G401 (cell line): ENCODE data around the gene IQGAP3. TPM values are rescaled to one million over a fixed set of nuclear protein-coding genes. Genes with fewer than 3 reads are reported as not detected.

Experiments used
- DNase-seq: peaks from one replicate; pipeline ENCODE4 v3.0.0-alpha.2; 2015; ENCODE audit warnings: low spot score
- in situ Hi-C: cut with HindIII; loops from 2 replicates; pipeline ENCODE4 v1.10.0; 2016; ENCODE audit warnings: low sequenced_read_pairs, mixed read lengths
- total RNA-seq: library from RNA; depleted of rRNA; stranded (reverse); fragments of >200 nt; shearing (Covaris generic); gene quantifications from 2 replicates; pipeline ENCODE4 v1.2.3, GENCODE V29; 2014

The IQGAP3 gene
- total RNA-seq, 1 experiment from 2014 or later = 16.9 TPM

DNA sequence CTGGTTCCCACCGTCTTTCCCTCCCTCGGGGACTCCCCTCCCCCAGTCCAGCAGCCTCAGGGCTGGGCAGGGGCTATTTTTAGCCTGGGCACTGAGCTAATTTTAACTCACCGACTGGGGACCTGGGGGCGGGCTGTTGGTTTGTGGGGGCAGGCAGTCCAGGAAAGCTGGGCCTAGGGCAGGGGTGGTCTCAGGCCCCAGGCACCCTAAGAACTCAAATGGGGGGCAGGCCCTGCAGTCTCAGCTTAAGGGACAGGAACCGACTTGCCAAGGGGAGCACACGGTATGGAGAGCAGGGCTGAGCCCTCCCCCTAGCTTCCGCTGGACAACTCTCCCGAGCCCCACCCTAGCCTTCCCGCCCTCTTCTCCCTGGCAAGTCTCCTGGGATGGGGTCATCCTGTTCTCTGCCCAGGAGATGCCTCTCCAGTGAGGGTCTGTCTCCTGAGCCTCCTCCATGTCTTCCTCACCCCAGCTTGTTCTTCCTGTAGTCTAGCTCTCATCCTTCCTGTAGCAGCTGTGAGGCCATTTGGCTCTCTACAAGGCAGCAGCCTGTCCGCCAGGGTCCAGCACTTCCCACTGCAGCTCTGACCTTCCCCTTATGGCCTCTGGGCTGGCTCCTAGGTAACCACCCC, 81.8 kb downstream of the IQGAP3 start:
- in situ Hi-C loops = no loop called here
- no peak for DNase-seq

GRCh38 chr1:156489935-156490293, 82.5 kb downstream of the IQGAP3 start:
- no peak for DNase-seq
- in situ Hi-C loops = no loop called here

GRCh38 chr1:156489166-156489934, 83.0 kb downstream of the IQGAP3 start:
- in situ Hi-C loops = no loop called here
- peak; percentile 94 for DNase-seq

GRCh38 chr1:156488566-156489165, 83.7 kb downstream of the IQGAP3 start:
- DNase-seq = no peak
- in situ Hi-C loops = no loop called here

DNA sequence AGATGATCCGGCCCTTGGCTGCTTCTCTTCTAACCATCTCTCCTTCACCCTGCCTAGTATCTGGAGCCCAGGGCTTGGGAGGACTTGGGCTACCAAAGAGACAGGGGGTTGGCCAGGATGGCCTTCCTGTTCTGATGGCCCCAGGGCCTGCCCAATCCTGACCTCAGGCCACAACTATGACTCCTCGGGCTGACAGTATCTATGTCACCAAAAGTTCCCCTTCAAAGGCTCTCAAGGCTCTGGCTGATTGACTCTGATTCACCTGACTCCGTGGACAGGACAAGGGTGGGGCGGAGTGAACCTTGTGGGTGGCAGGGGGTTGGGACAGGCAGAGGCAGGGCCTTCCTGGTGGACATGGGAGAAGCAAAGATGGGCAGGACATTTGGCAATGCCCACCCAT, 84.5 kb downstream of the IQGAP3 start:
- in situ Hi-C loops = no loop called here

DNA sequence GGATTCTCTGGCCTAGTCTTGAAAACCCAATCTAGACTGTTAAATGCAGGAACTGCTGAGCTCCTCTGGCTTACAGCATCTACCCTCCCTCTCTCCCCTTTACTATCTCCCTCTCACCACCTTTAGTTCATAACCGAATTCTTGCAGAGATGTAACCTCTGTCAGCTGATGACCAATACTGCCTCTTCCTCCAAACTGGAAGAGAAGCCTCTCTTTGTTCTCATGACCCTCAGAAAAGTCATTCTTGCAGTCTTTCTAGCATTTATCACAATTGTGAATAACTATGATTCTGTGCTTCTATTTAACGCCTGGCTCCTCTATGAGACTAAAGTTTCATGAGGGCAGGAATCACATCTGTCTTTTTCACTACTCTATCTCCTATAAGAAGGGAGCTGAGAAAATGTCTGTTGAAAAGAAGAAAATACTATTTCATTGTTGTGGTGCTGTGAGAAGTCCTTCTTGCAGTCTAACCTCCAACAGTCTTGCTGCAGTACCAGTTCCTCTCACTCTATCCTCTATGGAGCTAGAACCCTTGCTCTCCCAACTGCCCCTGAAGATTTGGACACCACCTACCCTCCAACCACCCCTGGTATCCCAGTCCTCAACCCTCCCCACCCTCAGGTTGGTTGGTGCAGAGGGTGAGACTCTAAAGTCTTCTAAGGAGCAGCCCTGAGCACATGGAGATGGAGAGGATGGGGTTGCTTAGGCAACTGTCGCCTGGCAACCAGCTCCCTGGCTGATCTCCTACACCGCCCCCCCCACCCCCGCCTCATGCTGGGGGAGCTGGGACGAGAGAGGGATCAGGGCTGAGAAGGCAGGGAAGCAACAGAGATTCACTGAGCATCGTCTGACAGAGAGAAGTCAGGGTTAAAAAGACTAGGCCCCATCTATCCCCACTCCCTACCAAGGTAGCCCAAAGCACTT, 85.7 kb downstream of the IQGAP3 start:
- peak; percentile 87 for DNase-seq
- in situ Hi-C loops = no loop called here

More for the DNA sequence above, 84.5 kb downstream of the IQGAP3 start:
- no peak for DNase-seq

DNA sequence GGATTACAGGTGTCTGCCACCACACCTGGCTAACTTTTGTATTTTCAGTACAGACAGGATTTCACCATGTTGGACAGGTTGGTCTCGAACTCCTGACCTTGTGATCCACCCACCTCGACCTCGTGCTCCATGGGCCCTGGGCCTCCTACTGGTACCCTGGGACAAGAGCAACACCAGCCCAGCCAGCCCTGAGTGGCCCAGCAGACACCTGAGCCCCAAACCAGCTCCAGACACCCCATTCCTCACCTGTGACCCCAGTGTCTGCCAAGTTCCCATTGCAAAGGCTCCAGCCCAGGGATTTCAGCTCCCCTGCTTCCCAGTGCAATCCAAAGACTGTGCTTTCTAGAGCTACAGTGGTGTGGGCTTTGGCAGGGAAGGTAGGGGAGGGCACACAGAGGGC, 86.4 kb downstream of the IQGAP3 start:
- in situ Hi-C loops = no loop called here
- DNase-seq = no peak

GRCh38 chr1:156484480-156485058, 87.8 kb downstream of the IQGAP3 start:
- no peak for DNase-seq
- in situ Hi-C loops = no loop called here

DNA sequence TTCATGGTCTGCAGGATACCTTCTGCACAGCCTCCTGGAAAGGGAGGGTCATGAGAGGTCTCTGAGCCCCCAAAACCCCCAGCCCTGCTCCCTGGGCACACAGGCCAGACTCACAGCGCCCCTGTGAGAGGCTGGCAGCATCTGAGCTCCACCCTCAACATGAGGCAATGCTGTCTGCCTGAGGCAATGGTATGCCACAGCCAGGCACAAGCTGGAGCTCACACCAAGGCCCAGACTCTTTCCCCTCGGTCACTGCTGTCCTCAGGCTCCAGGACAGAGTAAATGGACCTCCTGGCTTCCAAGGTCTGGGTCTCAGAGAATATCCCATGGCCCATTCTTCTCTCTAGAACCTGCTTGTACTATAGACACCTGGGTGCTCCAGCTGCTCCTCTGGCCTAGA, 89.0 kb downstream of the IQGAP3 start:
- DNase-seq = no peak

GRCh38 chr1:156482276-156482675, 90.1 kb downstream of the IQGAP3 start:
- DNase-seq = peak; percentile 21
- in situ Hi-C loops = no loop called here

More for the DNA sequence above, 89.0 kb downstream of the IQGAP3 start:
- in situ Hi-C loops = no loop called here

- in situ Hi-C loops = no loop called here
- DNase-seq = no peak
Measured at GRCh38 chr1:156481527-156481926, 90.8 kb downstream of the IQGAP3 start.

DNA sequence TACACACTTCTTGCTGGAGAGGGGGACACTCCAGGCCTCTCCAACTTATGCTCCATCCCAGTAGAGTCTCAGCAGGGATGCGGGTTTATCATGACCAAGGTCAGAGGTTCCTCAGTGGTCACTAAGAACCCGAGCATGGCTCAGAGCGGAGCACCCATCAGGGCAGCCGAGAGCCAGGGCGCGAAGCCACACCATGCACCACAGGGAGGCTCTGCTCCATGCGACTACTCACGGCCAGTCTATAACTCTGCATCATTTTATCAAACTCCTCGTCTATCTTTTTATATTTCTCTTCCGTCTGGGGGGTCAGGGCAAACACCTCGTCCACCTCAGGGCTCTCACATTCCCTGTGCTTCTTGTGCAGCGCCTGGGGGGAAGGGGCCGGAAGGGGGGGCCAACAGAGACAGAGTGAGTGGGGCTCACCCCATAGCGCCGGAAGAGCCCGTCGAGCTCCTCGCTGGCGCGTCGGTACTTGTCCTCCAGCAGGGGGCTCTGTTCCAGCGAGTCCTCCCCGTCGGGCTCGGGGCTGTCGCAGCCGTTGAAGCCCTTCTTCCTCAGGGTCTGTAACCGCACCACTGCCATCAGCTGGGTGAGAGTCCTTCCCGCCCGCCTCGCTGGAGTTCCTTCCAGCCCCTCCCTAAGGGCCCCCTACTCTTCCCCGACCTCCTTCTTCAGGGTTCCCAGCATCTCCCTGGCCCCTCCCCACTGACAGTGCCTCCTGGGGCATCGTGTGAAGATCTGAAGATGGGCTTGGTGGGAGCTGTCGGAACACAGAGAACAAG, 91.8 kb downstream of the IQGAP3 start:
- DNase-seq = peak; percentile 57

GRCh38 chr1:156480016-156480370, 92.4 kb downstream of the IQGAP3 start:
- in situ Hi-C loops = no loop called here
- DNase-seq = no peak

More for the DNA sequence above, 91.8 kb downstream of the IQGAP3 start:
- in situ Hi-C loops = no loop called here

DNA sequence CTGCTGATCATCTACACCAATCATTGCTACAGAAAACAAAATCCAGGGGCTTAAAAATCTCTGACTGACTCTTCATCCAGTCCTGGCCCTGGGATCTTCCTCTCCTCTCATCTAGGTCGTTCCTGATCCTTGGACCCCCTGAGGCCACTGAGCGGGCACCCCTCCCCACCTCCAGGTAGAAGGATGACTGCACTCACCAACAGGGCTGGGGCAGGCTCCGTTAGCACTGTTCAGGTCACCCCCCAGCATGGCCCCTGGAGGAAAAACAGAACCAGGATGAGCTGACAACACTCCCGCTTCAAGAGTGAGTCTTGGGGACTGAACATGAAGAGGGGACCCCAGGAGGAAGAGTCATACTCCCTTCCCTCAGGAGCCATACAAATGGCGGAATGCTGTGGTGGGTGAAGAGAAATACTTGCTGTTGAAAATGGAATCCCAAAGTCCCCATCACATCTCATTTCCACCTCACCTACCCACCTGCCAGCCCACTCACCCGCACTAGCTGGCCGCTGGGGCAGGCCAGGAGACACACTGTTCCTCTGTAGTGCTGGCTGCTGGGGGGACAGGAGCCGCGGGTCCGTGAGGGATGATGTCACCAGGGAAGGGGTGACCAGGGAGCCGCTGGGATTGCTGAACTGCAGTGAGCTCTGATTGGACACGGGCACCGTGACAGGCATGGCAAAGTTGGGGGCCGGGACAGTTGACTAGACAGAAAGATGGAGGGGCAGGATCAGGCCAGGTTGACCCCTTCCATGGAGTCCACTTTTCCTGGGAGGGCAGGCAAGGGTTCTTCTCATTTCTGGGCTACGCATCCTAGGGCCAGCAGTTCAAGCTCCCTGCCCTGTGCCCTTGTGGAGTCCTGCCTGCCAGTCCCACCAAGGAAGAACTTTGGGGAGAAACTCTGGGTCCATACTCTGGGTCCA, 93.0 kb downstream of the IQGAP3 start:
- DNase-seq = no peak
- in situ Hi-C loops = no loop called here

DNA sequence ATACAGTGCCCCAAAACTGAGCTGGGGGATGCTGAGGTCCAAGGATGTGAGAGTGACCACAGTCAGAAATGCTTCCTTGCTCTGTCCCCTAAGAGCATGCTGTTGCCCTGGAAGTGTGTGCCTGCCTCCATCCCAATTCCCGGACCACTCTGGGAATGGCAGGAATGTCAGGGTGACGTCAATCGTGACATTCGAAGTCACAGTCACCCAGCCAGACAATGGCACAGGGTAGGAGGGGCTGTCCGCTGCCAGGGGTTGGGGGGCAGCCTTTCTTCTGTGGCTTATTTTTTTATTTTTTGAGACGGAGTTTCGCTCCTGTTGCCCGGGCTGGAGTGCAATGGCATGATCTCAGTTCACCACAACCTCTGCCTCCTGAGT, 94.1 kb downstream of the IQGAP3 start:
- DNase-seq = no peak
- in situ Hi-C loops = no loop called here

DNA sequence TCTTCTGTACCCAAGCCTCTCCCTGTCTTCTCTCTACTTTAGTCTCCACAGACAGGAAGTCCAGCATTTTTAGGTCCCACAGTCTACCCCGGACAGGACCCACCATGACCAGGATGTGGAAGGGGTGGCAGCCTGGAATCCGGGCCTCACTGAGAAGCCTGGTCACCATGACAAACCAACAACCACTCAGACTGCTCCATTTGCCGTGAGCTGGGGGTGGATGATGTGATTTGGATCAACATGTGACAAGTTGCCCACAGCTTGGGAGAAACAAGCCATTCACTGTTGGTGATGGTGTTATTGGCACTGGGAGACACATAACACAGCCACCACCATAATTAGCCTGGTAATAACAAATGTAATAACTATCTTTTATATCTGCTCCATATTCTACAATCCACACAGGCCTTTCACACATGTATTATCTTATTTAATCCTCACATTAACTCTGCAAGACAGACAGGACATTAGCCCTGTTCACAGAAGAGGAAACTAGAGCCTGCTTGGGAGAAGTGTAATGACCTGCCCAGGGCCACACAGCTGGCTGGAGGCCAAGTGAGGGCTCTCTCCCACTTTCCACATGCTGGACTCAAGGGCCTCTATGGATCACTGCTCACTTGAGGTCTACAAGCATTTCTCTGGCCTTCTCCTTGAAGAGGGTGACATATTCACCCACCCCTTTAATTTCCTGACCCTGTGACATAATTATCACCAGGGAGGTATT, 94.7 kb downstream of the IQGAP3 start:
- in situ Hi-C loops = no loop called here
- no peak for DNase-seq
